GM18868 (cell line): ENCODE results near the gene LRCH4.

Source experiments
- ATAC-seq: cut with Tn5 transposase; IDR thresholded peaks from one replicate; pipeline ENCODE4 v1.9.1; 2021; ENCODE audit warnings: mild to moderate bottlenecking, moderate library complexity; ENCODE audit not compliant: unreplicated experiment

LRCH4 gene

GRCh38 chr7:100583132-100584053 is 2.5 kb downstream of the LRCH4 start:
- no peak for ATAC-seq

GRCh38 chr7:100582650-100583049 is 3.3 kb downstream of the LRCH4 start:
- ATAC-seq = no peak

GRCh38 chr7:100582041-100582579 is 3.8 kb downstream of the LRCH4 start:
- ATAC-seq = no peak

GRCh38 chr7:100580466-100581283 is 5.3 kb downstream of the LRCH4 start:
- no peak for ATAC-seq

GRCh38 chr7:100578246-100579183 is 7.4 kb downstream of the LRCH4 start:
- no peak for ATAC-seq

- no peak for ATAC-seq
Observed at GRCh38 chr7:100577507-100577906, 8.4 kb downstream of the LRCH4 start.

- ATAC-seq = no peak
Observed at GRCh38 chr7:100577103-100577502, 8.8 kb downstream of the LRCH4 start.

- ATAC-seq = no peak
Observed at GRCh38 chr7:100576384-100576993, 9.4 kb downstream of the LRCH4 start.

- no peak for ATAC-seq
Observed at GRCh38 chr7:100575746-100576383, 10.1 kb downstream of the LRCH4 start.

GRCh38 chr7:100575206-100575631 is 10.7 kb downstream of the LRCH4 start:
- ATAC-seq = no peak

- ATAC-seq = no peak
Observed at GRCh38 chr7:100574362-100575205, 11.3 kb downstream of the LRCH4 start.

GRCh38 chr7:100573691-100574361 is 12.1 kb downstream of the LRCH4 start, which contains the start of gene SAP25:
TSS of gene SAP25 (minus strand) at chr7:100573900. CDS start at chr7:100573742, 158 bp downstream.
- no peak for ATAC-seq

GRCh38 chr7:100572949-100573675 is 12.8 kb downstream of the LRCH4 start:
- no peak for ATAC-seq

- no peak for ATAC-seq
Observed at GRCh38 chr7:100572281-100572948, 13.5 kb downstream of the LRCH4 start.

- ATAC-seq = no peak
Observed at GRCh38 chr7:100571829-100572116, 14.2 kb downstream of the LRCH4 start.

- ATAC-seq = no peak
Observed at GRCh38 chr7:100570954-100571828, 14.7 kb downstream of the LRCH4 start.
